Stimulated activated CD4-positive, alpha-beta T cell treated with anti-CD3 and anti-CD28 coated beads, Interleukin-2, amount 100 ng/mL, for 24 hours (primary cell): ENCODE results near the gene LRRC74B.

ENCODE experiments used
- DNase-seq, 2 donors: peaks; one replicate each; pipeline ENCODE4 v3.0.0-alpha.2; 2020

Gene LRRC74B

GRCh38 chr22:21014202-21014725 lies 31.5 kb upstream of the LRRC74B start:
- peak; percentile 85 to 91 for DNase-seq

- no peak for DNase-seq
These were observed 30.9 kb upstream of the LRRC74B start, which contains the start of gene P2RX6 for GRCh38 chr22:21014726-21015465. Gene P2RX6, plus strand, starts transcription at chr22:21015165. Its CDS starts 10 bp downstream, at chr22:21015175.

GRCh38 chr22:21015466-21016006 lies 30.2 kb upstream of the LRRC74B start:
- DNase-seq, result no peak

- no peak for DNase-seq
These were observed 28.9 kb upstream of the LRRC74B start for GRCh38 chr22:21016644-21017420.

- no peak for DNase-seq
These were observed 27.4 kb upstream of the LRRC74B start for GRCh38 chr22:21018314-21018713.

GRCh38 chr22:21020802-21021429 lies 24.8 kb upstream of the LRRC74B start:
- peak in 1 of 2 donors; percentile 28 for DNase-seq

- DNase-seq, result no peak
These were observed 23.2 kb upstream of the LRRC74B start for GRCh38 chr22:21022507-21022906.

- no peak for DNase-seq
These were observed 22.7 kb upstream of the LRRC74B start for GRCh38 chr22:21022955-21023614.

GRCh38 chr22:21025266-21025665 lies 20.5 kb upstream of the LRRC74B start:
- DNase-seq, result no peak

- no peak for DNase-seq
These were observed 19.7 kb upstream of the LRRC74B start for GRCh38 chr22:21025763-21026755.

- no peak for DNase-seq
These were observed 18.7 kb upstream of the LRRC74B start for GRCh38 chr22:21026783-21027692.

- no peak for DNase-seq
These were observed 17.2 kb upstream of the LRRC74B start for GRCh38 chr22:21028277-21029251.

GRCh38 chr22:21029486-21030025 lies 16.2 kb upstream of the LRRC74B start:
- no peak for DNase-seq

- DNase-seq, result no peak
These were observed 15.7 kb upstream of the LRRC74B start for GRCh38 chr22:21030032-21030431.

- DNase-seq, result no peak
These were observed 14.9 kb upstream of the LRRC74B start for GRCh38 chr22:21030621-21031544.

GRCh38 chr22:21031545-21032036 lies 14.2 kb upstream of the LRRC74B start:
- DNase-seq, result no peak
